Activated CD8-positive, alpha-beta T cell treated with anti-CD3 and anti-CD28 coated beads for 36 hours (primary cell): ENCODE measurements around the gene MYL6B. TPM values are rescaled to one million over a fixed set of nuclear protein-coding genes. Genes with fewer than 3 reads are reported as not detected.

Source experiments
- ATAC-seq: fragments of 200-7000 bp; cut with Tn5 transposase; one replicate; pipeline ENCODE4 v1.10.0; 2021; ENCODE audit warnings: mild to moderate bottlenecking, moderate library complexity
- CTCF ChIA-PET: fragments of 350-600 bp; sonication (Branson Sonifier 250); formaldehyde crosslinking; loops from one replicate; lab custom pipeline; 2021; ENCODE audit warnings: antibody characterized with exemption; lab: Charles Lee
- POLR2A ChIA-PET: fragments of 350-600 bp; sonication (Branson Sonifier 250); formaldehyde crosslinking; loops from one replicate; lab custom pipeline; 2021; ENCODE audit warnings: antibody characterized with exemption; lab: Charles Lee
- DNase-seq: peaks from one replicate; pipeline ENCODE4 v3.0.0-alpha.2; 2020
- H3K27ac Mint-ChIP-seq: one replicate; pipeline ENCODE4 v1.8.0; 2021; ENCODE audit warnings: mild to moderate bottlenecking, mixed read lengths
- H3K27me3 Mint-ChIP-seq: one replicate; pipeline ENCODE4 v1.8.0; 2021; ENCODE audit warnings: mixed read lengths
- H3K36me3 Mint-ChIP-seq: one replicate; pipeline ENCODE4 v1.8.0; 2021; ENCODE audit warnings: low read depth, mixed read lengths
- H3K4me1 Mint-ChIP-seq: one replicate; pipeline ENCODE4 v1.8.0; 2021; ENCODE audit warnings: low read depth, mixed read lengths
- H3K4me3 Mint-ChIP-seq: one replicate; pipeline ENCODE4 v1.8.0; 2021; ENCODE audit warnings: mild to moderate bottlenecking, moderate library complexity, mixed read lengths
- H3K9me3 Mint-ChIP-seq: one replicate; pipeline ENCODE4 v1.8.0; 2021; ENCODE audit warnings: mixed read lengths
- CTCF ChIP-seq: fragments of 200-600 bp; IDR thresholded peaks from one replicate; pipeline ENCODE4 v1.8.0; 2022; ENCODE audit warnings: antibody characterized with exemption, mild to moderate bottlenecking
- intact Hi-C: fragments of 100-400 bp; cut with micrococcal nuclease; formaldehyde crosslinking; loops from one replicate; pipeline ENCODE4 v1.10.0; 2022
- total RNA-seq, 2 experiments: library from RNA; stranded (reverse); gene quantifications; one replicate each; pipeline ENCODE4 v1.2.3, GENCODE V29; 2021

MYL6B gene
- total RNA-seq, 2 experiments from 2014 or later = 60.3 to 66.9 TPM

GRCh38 chr12:56204275-56204674 is 51.9 kb downstream of the MYL6B start:
- intact Hi-C loops = no loop called here
- ChIA-PET POLR2A (interaction anchor here (1.5 kb wide), 1 partner anchor 18 kb away, joined by 7 read pairs; the partner anchor contains the start of gene RNF41), CTCF (interaction anchor here (0.7 to 10.0 kb wide), 8 partner anchors 10 to 148 kb away, joined by 3 to 87 read pairs (median 6); partner anchors contain the start of genes ANKRD52, COQ10A, RNF41 and SMARCC2)
- Mint-ChIP-seq H3K9me3 (no peaks in the 10 kb centered on the region), H3K36me3 (peaks cover 16% of the 10 kb centered on the region), H3K27ac (no peak overlapping the region), H3K4me3 (no peak overlapping the region), H3K4me1 (peaks cover 4% of the 10 kb centered on the region), H3K27me3 (no peaks in the 10 kb centered on the region)
- ATAC-seq = no peak
- no peak for DNase-seq
- no peak for TF ChIP-seq CTCF

GRCh38 chr12:56205445-56205844 is 53.1 kb downstream of the MYL6B start:
- Mint-ChIP-seq H3K4me3 (no peak overlapping the region), H3K27me3 (no peaks in the 10 kb centered on the region), H3K4me1 (peaks cover 4% of the 10 kb centered on the region), H3K36me3 (peaks cover 23% of the 10 kb centered on the region), H3K27ac (no peak overlapping the region), H3K9me3 (no peaks in the 10 kb centered on the region)
- ATAC-seq (peak; percentile 45), DNase-seq (no peak)
- ChIA-PET CTCF (interaction anchor here (1.0 to 10.0 kb wide), 15 partner anchors 9 to 258 kb away, joined by 3 to 87 read pairs (median 6); partner anchors contain the start of genes ANKRD52, COQ10A, RNF41 and SMARCC2), POLR2A (interaction anchor here (0.7 to 1.7 kb wide), 4 partner anchors 13 to 256 kb away, joined by 3 to 7 read pairs (median 4); partner anchors contain the start of gene RNF41)
- no peak for TF ChIP-seq CTCF
- intact Hi-C loops = no loop called here

GRCh38 chr12:56206452-56207166 is 54.2 kb downstream of the MYL6B start:
- H3K27ac Mint-ChIP-seq = no peak overlapping the region
- peaks cover 27% of the 10 kb centered on the region for H3K36me3 Mint-ChIP-seq
- CTCF ChIA-PET = interaction anchor here (0.6 to 10.0 kb wide), 20 partner anchors 9 to 257 kb away, joined by 3 to 87 read pairs (median 5); partner anchors contain the start of genes ANKRD52, COQ10A, RNF41 and SMARCC2
- POLR2A ChIA-PET = interaction anchor here (1.2 to 1.7 kb wide), 3 partner anchors 8 to 48 kb away, joined by 3 to 5 read pairs (median 4); partner anchors contain the start of gene SMARCC2
- TF ChIP-seq CTCF = peak; percentile 36
- no peak overlapping the region for H3K4me3 Mint-ChIP-seq
- peaks cover 4% of the 10 kb centered on the region for H3K4me1 Mint-ChIP-seq
- intact Hi-C loops = no loop called here
- no peaks in the 10 kb centered on the region for H3K27me3 Mint-ChIP-seq
- ATAC-seq (peak; percentile 80), DNase-seq (peak; percentile 67)
- no peaks in the 10 kb centered on the region for H3K9me3 Mint-ChIP-seq

Other genes with a start within 250 kb of the MYL6B start
- gene PYM1, start 224.7 kb upstream of the MYL6B start, total RNA-seq = 10 to 100 TPM; 22.1 to 22.9 TPM
- gene DGKA, start 221.4 kb upstream of the MYL6B start, total RNA-seq = 100 to 1,000 TPM; 350 to 353 TPM
- 1 to 10 TPM in 1 of 2 experiments, under 1 TPM in 1; 0.65 to 1.2 TPM for gene PMEL, start 186.5 kb upstream of the MYL6B start, total RNA-seq
- 10 to 100 TPM; 86.7 to 90.1 TPM for gene CDK2, start 185.8 kb upstream of the MYL6B start, total RNA-seq
- 10 to 100 TPM; 26.0 to 32.4 TPM for gene RAB5B, start 178.5 kb upstream of the MYL6B start, total RNA-seq
- gene SUOX, start 155.3 kb upstream of the MYL6B start, total RNA-seq = 1 to 10 TPM; 4.6 to 6.2 TPM
- gene IKZF4, start 131.5 kb upstream of the MYL6B start, total RNA-seq = 10 to 100 TPM; 20.5 to 20.8 TPM
- gene RPS26, start 110.7 kb upstream of the MYL6B start, total RNA-seq = 10 to 100 TPM; 29.7 to 29.8 TPM
- under 1 TPM; 0.98 to 0.99 TPM for gene ERBB3, start 72.4 kb upstream of the MYL6B start, total RNA-seq
- 100 to 1,000 TPM; 447 to 455 TPM for gene PA2G4, start 48.0 kb upstream of the MYL6B start, total RNA-seq
- 1,000 to 10,000 TPM; 5,401 to 5,452 TPM for gene RPL41, start 36.0 kb upstream of the MYL6B start, total RNA-seq
- gene ZC3H10, start 34.3 kb upstream of the MYL6B start, total RNA-seq = 1 to 10 TPM; 6.8 to 7.2 TPM
- 100 to 1,000 TPM; 154 to 160 TPM for gene ESYT1, start 24.3 kb upstream of the MYL6B start, total RNA-seq
- gene MYL6, start 5.8 kb downstream of the MYL6B start, total RNA-seq = 100 to 1,000 TPM; 647 to 663 TPM
- 10 to 100 TPM; 79.3 to 87.9 TPM for gene SMARCC2, start 36.9 kb downstream of the MYL6B start, total RNA-seq
- 10 to 100 TPM; 23.4 to 27.4 TPM for gene RNF41, start 69.3 kb downstream of the MYL6B start, total RNA-seq
- 10 to 100 TPM; 58.7 to 60.2 TPM for gene NABP2, start 71.8 kb downstream of the MYL6B start, total RNA-seq
- gene SLC39A5, start 77.5 kb downstream of the MYL6B start, total RNA-seq = under 1 TPM; 0.41 to 0.54 TPM
- gene ANKRD52, start 105.8 kb downstream of the MYL6B start, total RNA-seq = 10 to 100 TPM; 23.3 to 31.3 TPM
- gene COQ10A, start 114.4 kb downstream of the MYL6B start, total RNA-seq = 1 to 10 TPM; 7.9 to 9.6 TPM
- 100 to 1,000 TPM; 292 to 297 TPM for gene CS, start 147.7 kb downstream of the MYL6B start, total RNA-seq
- 10 to 100 TPM; 81.0 to 81.7 TPM for gene CNPY2, start 163.4 kb downstream of the MYL6B start, total RNA-seq
- gene PAN2, start 181.4 kb downstream of the MYL6B start, total RNA-seq = 10 to 100 TPM; 55.7 to 69.0 TPM
- 10 to 100 TPM; 41.3 to 41.5 TPM for gene IL23A, start 186.3 kb downstream of the MYL6B start, total RNA-seq
- gene STAT2, start 207.5 kb downstream of the MYL6B start, total RNA-seq = 10 to 100 TPM; 64.4 to 69.7 TPM
- gene APOF, start 210.3 kb downstream of the MYL6B start, total RNA-seq = not detected